Measurements from ENCODE around the gene KIAA0513.

- TF ChIP-seq CTCF (IDR thresholded peaks at IDR 0.05) = no peak
- no peak for TF ChIP-seq EZH2 (IDR thresholded peaks at IDR 0.05; ENCODE audit: borderline replicate concordance, insufficient read depth, low read depth, low read length, poor library complexity, severe bottlenecking)
Observed at GRCh38 chr16:85134076-85134788, 106.6 kb downstream of the KIAA0513 start.
